Osteoblast (primary cell): ENCODE measurements around the gene AKAP6. TPM values are rescaled to one million over a fixed set of nuclear protein-coding genes. Genes with fewer than 3 reads are reported as not detected.
A peak's percentile ranks its signal among the peaks of the same experiment; 100 is the strongest.

ENCODE experiments used
- DNase-seq: peaks from one replicate; pipeline ENCODE4 v3.0.0; 2011; ENCODE audit warnings: low spot score, mixed read lengths; ENCODE audit not compliant: insufficient read length; ENCODE audit errors: missing footprints
- H2AFZ ChIP-seq: 2 replicates; pipeline ENCODE4 v1.6.0; 2011; ENCODE audit warnings: mild to moderate bottlenecking, low read length
- H3K27ac ChIP-seq: 2 replicates; pipeline ENCODE4 v1.5.1; 2011; ENCODE audit warnings: mild to moderate bottlenecking, low read depth, low read length, moderate library complexity
- H3K27me3 ChIP-seq: 2 replicates; pipeline ENCODE4 v1.6.0; 2012; ENCODE audit warnings: mild to moderate bottlenecking, control low read depth, inconsistent platforms, low read length, moderate library complexity; ENCODE audit not compliant: insufficient read depth
- H3K36me3 ChIP-seq: 2 replicates; pipeline ENCODE4 v1.5.1; 2011; ENCODE audit warnings: mild to moderate bottlenecking, low read length, control low read depth, moderate library complexity; ENCODE audit not compliant: insufficient read depth
- H3K4me1 ChIP-seq: 2 replicates; pipeline ENCODE4 v1.5.1; 2011; ENCODE audit warnings: mild to moderate bottlenecking, low read length, control low read depth, moderate library complexity; ENCODE audit not compliant: insufficient read depth
- H3K4me2 ChIP-seq: 2 replicates; pipeline ENCODE4 v1.6.0; 2011; ENCODE audit warnings: mild to moderate bottlenecking, low read length; ENCODE audit not compliant: insufficient read depth
- H3K4me3 ChIP-seq: fragments of 200-600 bp; sonication (generic); 3 replicates; pipeline ENCODE4 v1.5.1; 2012; ENCODE audit warnings: mild to moderate bottlenecking, low read length, inconsistent platforms; ENCODE audit not compliant: insufficient read depth
- H3K79me2 ChIP-seq: 2 replicates; pipeline ENCODE4 v1.6.0; 2012; ENCODE audit warnings: mild to moderate bottlenecking, low read length, control low read depth, inconsistent platforms; ENCODE audit not compliant: insufficient read depth
- H3K9me3 ChIP-seq: 2 replicates; pipeline ENCODE4 v1.5.1; 2011; ENCODE audit warnings: low read depth, low read length, control low read depth
- H4K20me1 ChIP-seq: 2 replicates; pipeline ENCODE4 v1.6.0; 2012; ENCODE audit warnings: mild to moderate bottlenecking, low read length, control low read depth; ENCODE audit not compliant: insufficient read depth
- CTCF ChIP-seq: IDR thresholded peaks from 2 replicates; pipeline ENCODE4 v1.5.1; 2011; ENCODE audit warnings: mild to moderate bottlenecking, low read depth, low read length, moderate library complexity; ENCODE audit errors: extremely low read depth
- total RNA-seq: library from RNA; depleted of rRNA; stranded (reverse); fragments of >200 nt; gene quantifications from 2 replicates; pipeline ENCODE4 v1.2.3, GENCODE V29; 2012

The AKAP6 gene
- total RNA-seq, 1 donor, result 2.2 TPM

GRCh38 chr14:32595497-32595896, 266.4 kb downstream of the AKAP6 start:
- peak overlapping the region; percentile 35 for H2AFZ ChIP-seq
- no peaks in the 10 kb centered on the region for H3K9me3 ChIP-seq
- DNase-seq, result no peak
- H3K27ac ChIP-seq, result peak overlapping the region; percentile 92
- no peak overlapping the region for H3K4me2 ChIP-seq
- H3K4me3 ChIP-seq, result no peak overlapping the region
- H3K4me1 ChIP-seq, result peaks cover 41% of the 10 kb centered on the region
- no peaks in the 10 kb centered on the region for H3K27me3 ChIP-seq
- H3K79me2 ChIP-seq, result no peaks in the 10 kb centered on the region
- no peak for TF ChIP-seq CTCF
- no peaks in the 10 kb centered on the region for H4K20me1 ChIP-seq
- no peaks in the 10 kb centered on the region for H3K36me3 ChIP-seq

- Histone ChIP-seq H3K4me2 (no peak overlapping the region), H3K4me1 (peaks cover 41% of the 10 kb centered on the region), H3K36me3 (no peaks in the 10 kb centered on the region), H3K9me3 (no peaks in the 10 kb centered on the region), H4K20me1 (no peaks in the 10 kb centered on the region), H3K27ac (no peak overlapping the region), H3K4me3 (no peak overlapping the region), H3K79me2 (no peaks in the 10 kb centered on the region), H2AFZ (no peak overlapping the region), H3K27me3 (no peaks in the 10 kb centered on the region)
- no peak for DNase-seq
- TF ChIP-seq CTCF, result no peak
Measured at GRCh38 chr14:32596390-32596789, 267.3 kb downstream of the AKAP6 start.

- Histone ChIP-seq H3K4me2 (no peak overlapping the region), H3K9me3 (no peaks in the 10 kb centered on the region), H2AFZ (no peak overlapping the region), H3K4me1 (peaks cover 38% of the 10 kb centered on the region), H3K79me2 (no peaks in the 10 kb centered on the region), H3K27me3 (no peaks in the 10 kb centered on the region), H4K20me1 (no peaks in the 10 kb centered on the region), H3K27ac (no peak overlapping the region), H3K36me3 (no peaks in the 10 kb centered on the region), H3K4me3 (no peak overlapping the region)
- no peak for TF ChIP-seq CTCF
- peak; percentile 25 for DNase-seq
Measured at GRCh38 chr14:32597771-32598170, 268.7 kb downstream of the AKAP6 start.

GRCh38 chr14:32601069-32601468, 272.0 kb downstream of the AKAP6 start:
- peaks cover 7% of the 10 kb centered on the region for H3K4me1 ChIP-seq
- H3K9me3 ChIP-seq, result no peaks in the 10 kb centered on the region
- DNase-seq, result no peak
- H3K27me3 ChIP-seq, result no peaks in the 10 kb centered on the region
- no peaks in the 10 kb centered on the region for H3K79me2 ChIP-seq
- no peak overlapping the region for H3K4me3 ChIP-seq
- no peaks in the 10 kb centered on the region for H3K36me3 ChIP-seq
- no peaks in the 10 kb centered on the region for H4K20me1 ChIP-seq
- H3K27ac ChIP-seq, result no peak overlapping the region
- H3K4me2 ChIP-seq, result no peak overlapping the region
- TF ChIP-seq CTCF, result no peak
- H2AFZ ChIP-seq, result no peak overlapping the region
